HFF-Myc (cell line): ENCODE results near the gene TTLL1.
"Not testable (repeated sequence)": the region's sequence is repeated elsewhere in the genome, so short reads cannot be mapped to it uniquely, and the experiment has no call there.

Experiments used
- DNase-seq: peaks from one replicate; pipeline ENCODE4 v3.0.0-alpha.2; 2011; ENCODE audit warnings: low read depth; ENCODE audit errors: extremely low read depth
- H3K4me3 ChIP-seq: replicated peaks from 2 replicates; pipeline ENCODE4 v1.5.1; 2011; ENCODE audit warnings: low read depth, mild to moderate bottlenecking, control low read depth, low read length
- CTCF ChIP-seq: IDR thresholded peaks from 2 replicates; pipeline ENCODE4 v1.5.1; 2012; ENCODE audit warnings: mild to moderate bottlenecking, low read depth, low read length, control low read depth; ENCODE audit errors: missing control alignments

The TTLL1 gene

DNA sequence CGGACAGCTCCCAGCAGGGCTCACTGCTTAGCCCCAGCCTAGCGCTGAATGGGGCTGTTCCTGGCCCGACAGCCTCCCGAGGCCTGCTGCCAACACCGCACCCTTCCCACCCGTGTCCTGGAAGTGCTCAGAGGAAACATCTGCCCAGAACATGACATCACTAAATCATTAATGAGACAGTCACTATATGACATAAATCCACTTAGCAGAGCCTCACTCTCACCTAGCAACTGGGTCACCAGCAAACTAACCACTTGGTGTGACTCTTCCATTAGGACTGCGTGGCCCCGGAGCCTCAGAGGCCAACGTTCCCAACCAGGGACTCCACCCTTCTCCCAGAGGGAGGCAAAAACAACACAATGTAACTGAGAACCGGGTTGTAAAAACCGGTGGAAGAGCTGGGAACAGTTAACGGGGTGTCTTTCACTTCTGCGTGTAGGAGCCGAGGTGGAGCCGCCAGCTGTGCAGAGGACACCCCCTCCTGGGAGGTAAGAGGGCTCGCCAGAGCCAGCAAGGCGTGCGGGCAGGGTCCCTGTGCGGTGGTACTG, 52.8 kb downstream of the TTLL1 start:
- no peak overlapping the region for H3K4me3 ChIP-seq
- TF ChIP-seq CTCF: no peak
- DNase-seq: no peak

- no peak for TF ChIP-seq CTCF
- no peak overlapping the region for H3K4me3 ChIP-seq
- DNase-seq: no peak
These were observed 53.9 kb downstream of the TTLL1 start for GRCh38 chr22:43035250-43035649.

DNA sequence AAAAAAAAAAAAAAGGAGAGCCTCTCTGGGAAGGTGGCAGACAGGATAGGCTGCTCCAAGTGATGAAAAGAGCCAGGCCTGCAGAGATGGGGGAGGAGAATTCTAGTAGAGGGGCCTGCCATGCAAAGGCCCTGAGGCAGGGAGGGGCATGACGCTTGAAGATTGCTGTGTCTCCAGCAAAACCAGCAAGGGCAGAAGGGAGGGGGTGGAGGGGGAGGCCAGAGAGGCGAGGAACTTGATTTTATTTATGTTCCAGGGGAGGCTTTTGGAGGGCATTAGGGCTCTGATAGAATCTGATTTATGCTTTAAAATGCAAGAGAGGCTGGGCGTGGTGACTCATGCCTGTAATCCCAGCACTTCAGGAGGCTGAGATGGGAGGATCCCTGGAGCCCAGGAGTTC, 57.6 kb downstream of the TTLL1 start:
- DNase-seq: no peak
- TF ChIP-seq CTCF: no peak
- no peak overlapping the region for H3K4me3 ChIP-seq

GRCh38 chr22:43018615-43019014, 70.6 kb downstream of the TTLL1 start:
- DNase-seq: no peak
- H3K4me3 ChIP-seq: no peak overlapping the region

GRCh38 chr22:43017525-43018460, 71.4 kb downstream of the TTLL1 start:
- H3K4me3 ChIP-seq: no peak overlapping the region
- no peak for TF ChIP-seq CTCF
- no peak for DNase-seq

More at GRCh38 chr22:43018615-43019014, 70.6 kb downstream of the TTLL1 start:
- no peak for TF ChIP-seq CTCF

GRCh38 chr22:43016150-43016549, 73.0 kb downstream of the TTLL1 start:
- not testable (repeated sequence) for H3K4me3 ChIP-seq, DNase-seq

DNA sequence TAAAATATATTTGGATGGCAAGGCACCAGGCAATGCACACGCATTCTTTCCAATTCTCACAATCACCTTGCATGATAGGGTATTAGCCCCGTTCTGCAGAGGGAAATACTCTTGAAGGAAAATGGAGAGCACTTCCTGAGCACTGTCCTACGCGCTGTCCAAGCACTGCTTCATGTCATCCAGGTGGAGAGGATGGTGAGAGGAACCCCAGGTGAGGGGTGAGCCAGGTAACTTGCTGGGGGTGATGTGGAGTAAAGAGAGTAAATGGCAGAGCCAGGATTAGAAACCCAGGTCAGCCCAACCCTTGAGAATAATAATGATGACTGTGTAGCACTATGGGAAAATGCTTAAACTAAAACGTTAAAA, 73.5 kb downstream of the TTLL1 start:
- H3K4me3 ChIP-seq: peak overlapping the region; percentile 61
- TF ChIP-seq CTCF: no peak
- no peak for DNase-seq
